ENCODE data around the gene NFIB.
A peak's percentile ranks its signal among the peaks of the same experiment; 100 is the strongest.

The NFIB gene

DNA sequence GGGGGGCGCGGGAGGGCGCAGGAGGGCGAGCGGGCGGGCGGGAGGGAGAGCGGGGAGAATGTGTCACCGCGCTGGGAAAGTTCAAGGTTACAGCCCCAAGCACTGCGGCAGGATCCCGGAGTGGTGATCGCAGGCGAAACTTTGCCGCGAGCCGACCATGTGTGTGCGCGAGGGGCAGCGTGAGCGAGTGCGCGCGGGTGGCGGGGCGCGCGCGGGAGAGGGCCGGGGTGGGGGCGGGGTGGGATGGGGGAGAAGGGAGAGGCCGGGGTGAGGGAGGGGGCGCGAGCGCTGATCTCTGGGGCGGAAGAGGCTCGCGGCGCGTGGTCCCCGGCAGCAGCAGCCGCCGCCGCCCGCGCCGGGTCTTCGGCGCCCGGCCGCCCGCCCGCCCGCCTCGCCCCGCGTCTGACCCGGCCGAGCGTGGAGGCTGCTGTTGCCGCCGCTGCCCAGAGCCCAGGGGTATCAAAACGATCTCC lies at the start of gene NFIB:
Gene NFIB (minus strand): TSS at position 191 of the 473 bp plus-strand sequence. CDS start 630 bp downstream, outside the sequence.
- peak; percentile 39 to 58 (median 46) for DNase-seq

DNA sequence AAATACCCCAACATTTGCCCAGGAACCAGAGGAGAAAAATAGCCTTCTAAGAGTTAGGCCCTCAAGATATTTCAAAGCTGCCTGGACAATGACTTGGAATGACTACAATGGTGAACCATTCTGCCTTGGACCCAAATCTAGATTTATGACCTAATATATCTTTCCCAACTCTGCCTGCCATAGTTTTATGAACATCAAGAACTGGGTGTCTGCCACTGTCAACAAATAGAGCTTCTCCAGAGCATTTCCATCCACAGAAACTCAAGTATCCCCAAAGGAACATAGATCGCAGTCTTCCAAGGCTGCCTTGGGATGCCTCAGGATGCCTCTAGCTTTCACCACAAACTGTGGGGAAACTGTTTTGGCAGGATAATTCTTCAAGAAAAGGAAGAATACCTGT lies 48.2 kb upstream of the NFIB start:
- no peak for DNase-seq

DNA sequence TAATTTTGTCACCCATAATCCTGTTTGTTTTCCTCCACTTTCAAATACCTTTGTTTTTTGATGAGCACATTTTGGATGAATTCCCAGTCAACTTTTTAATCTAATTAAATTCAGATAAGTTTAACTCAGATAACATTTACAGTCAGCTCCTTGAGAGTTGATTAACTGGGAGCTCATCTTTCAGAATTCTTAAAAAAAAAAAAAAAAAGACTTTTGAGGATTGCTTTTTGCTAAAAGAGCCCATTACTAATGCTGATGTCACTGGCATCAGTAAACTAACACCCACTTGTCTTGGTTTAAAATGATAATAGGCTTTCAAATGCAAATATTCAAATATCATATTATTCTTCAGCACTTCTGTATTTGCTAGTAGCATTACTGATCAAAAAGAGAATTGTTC lies 47.1 kb upstream of the NFIB start:
- no peak for DNase-seq

DNA sequence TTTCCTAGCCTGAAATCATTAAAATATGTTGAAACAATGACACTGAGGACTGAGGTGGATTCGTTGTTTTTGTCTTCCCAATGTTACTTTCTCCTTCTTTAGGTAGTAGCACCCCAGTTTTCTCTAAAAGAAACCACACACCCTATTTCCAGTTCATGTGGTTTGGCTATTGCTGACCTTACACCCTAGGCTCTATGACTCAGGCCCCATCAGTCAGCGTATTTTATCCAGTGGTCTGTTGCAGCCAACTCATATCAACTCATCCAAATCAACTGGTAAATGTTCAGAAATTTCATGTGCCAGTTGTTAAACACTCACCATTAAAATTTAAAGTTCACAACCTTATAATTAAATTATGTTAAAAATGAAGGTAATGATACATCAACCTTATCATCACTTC lies 44.6 kb upstream of the NFIB start:
- no peak for DNase-seq

DNA sequence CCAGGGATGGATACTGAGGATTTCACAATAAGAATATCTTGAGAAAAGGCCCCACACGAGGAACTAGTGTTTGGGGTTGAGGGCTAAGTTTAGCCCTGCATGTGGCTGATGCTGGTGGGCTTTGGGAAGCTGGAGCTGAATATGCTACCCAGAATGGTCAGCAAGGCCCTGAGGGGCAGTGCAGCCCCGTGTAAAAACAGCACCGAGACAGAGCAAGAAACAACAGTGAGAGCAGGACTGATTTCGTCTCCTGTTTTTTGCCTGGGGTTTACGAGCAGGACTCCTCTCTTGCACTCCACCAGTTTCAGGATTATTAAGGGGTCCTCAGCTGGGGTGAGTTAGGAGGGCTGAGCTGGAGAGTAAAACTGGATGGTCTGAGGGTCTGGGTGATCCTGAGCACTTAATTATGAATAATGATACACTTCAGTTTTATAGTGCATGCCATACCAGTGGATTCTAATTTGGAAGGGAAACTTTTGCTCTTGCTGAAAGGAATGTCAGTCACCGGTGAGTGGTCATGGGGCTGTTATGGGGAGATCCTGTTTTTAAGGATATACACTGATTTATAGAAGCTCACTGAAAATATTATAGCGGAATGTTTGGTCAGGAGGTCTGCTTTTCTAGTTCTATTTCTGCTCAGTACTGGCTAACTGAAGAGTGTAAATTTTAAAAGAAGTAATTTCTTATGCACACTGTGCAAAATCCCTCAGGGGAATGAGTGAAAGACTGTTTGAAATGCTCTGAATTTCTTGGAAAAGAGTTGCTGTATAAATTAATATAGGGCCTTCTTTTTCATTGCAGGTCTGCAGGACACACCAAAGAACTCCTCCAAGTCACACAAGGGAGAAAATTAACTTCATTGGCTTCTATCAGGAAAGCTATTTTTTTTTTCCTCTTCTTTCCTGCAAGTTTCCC lies 42.7 kb upstream of the NFIB start:
- DNase-seq, result no peak

DNA sequence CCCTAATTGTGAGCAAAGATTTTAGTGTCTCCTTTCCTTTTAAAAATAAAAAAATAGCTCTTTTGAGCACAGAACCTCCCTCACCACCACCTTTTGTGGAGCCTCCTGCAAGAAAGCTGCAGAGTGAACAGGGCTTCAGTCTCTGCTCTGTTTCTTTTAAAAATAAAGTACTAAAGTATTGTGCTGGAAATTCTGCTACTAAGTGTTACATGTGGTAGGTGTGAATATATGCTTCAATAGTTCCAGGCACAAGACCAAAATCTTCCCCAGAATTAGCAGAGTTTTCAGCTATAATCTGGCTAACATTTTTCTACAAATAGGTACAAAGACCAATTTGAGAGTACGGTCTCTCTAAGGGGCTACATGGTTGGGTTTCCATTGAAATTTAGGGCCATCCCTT lies 40.3 kb upstream of the NFIB start:
- no peak for DNase-seq

DNA sequence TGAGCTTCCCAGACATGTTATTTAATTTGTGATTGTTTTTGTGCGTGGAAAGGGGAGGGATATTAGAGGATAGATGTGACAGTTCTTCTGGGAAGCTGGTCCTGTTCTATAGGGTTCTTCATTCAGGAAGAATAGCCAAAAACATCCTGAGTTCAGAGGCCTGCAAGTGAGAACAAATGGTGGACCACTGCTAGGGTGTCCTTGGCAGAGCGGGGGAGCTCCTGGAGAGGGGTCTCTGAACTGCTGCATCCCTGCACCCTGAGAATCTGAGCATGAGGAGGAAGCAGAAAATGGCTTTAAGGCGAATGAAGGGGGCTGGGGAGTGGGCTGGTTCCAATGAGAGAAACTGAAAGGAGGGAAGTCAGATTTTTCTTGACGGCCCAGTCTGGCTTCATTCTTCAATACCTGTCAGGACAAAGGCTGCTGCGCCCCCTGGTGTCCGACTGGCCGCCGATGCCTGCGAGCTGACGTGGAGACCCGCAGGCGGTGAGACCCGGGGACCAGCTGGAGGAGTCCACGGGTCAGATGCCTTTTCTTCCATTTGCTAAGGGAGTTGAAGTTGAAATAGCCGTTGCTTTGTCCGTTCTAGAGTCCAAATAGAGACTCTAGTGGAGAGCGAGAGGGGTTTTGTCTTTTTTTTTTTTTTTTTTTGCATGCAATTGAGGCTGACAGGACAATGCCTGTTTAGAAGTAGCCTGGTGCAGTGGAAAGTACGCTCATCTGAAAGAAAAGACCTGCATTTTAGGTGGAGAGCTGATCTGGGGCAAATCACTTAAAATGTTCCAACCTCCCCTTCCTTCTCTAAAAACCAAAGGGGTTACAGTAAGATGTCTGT lies 39.5 kb upstream of the NFIB start:
- DNase-seq, result peak; percentile 69 to 90 (median 83)

DNA sequence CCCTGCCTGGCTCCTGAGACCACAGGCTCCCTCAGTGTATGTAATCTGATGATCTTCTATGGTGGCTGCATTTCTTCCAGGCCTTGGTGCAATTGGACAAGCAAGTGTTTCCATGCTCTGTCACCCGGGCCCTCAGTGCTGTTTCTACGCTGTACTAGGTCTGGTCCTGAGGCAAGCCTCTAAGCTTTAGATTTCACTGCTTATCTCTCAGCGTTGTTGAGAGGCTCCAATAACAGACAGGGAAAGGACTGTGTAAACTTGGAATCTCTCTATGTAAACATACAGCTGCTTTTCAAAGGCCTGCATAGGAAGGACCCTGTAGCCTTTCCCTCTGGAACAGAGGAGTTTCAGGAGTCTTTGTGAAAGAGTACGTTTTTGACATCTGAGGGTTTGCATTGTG lies 38.6 kb upstream of the NFIB start:
- DNase-seq, result no peak

DNA sequence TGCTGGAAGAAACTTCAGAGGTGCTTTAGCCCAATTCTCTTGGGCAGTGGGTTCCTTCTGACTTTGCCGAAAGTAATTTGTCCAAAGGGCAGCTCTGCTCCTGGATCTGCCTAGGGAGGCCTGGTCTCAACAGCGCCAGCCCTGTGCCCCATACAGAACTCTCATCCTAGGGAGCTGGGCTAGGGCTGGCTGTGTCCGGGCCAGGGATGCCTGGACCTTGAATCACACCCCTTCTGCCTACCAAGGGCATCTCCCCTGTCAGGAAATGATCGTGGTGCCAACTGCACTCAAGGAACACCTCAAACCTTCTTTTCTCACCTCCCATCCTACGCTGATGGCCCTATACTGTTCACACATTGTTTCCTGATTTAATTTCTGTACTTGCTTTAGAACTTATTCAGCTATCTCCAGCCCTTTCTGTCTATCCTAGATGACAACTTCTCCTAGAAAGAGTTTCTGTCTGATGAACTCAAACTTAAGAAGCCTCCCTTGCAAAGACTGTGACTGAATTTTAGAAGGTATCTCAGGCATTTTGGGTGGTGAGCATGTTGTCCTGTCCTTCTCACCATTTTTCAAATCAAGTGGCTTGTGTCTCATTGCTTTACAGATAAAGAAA lies 37.4 kb upstream of the NFIB start:
- DNase-seq, result no peak

DNA sequence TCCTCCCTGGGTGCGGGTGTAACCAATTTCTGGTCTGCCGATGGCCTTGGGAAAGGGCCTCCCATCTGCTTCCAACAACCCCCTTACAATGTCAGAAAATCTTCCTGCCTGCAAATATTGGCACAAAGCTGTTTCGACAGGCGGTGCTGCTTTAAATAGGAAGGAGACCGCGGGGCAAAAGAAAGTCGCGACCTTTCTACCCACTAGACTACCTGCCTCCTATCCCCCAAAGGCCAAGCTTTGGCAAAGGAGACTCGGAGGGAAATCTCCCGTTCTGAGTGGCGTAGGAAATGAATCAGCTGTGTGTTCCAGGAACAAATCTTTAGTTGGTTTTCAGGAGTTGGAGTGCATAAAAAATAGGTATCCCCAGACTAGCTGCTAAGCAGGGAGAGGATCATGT lies 36.8 kb upstream of the NFIB start:
- no peak for DNase-seq

DNA sequence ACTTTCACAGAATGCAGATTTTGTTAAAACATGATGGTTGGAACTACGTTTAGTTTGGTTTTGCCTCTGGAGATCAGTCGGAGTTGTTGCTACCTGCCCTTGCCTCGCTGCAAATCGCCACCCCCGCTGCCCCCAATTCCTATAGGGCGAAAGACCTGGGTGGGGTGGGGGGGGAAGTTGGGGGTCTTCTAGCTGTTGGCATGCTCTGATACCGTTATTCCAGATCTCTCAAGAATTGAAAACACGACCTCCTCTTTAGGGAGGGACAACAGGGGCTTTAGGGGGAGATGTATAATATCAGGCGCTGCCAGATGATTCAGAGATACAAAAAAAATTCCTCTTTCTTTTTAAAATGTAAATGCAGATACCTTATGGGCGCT lies 36.4 kb upstream of the NFIB start:
- no peak for DNase-seq

DNA sequence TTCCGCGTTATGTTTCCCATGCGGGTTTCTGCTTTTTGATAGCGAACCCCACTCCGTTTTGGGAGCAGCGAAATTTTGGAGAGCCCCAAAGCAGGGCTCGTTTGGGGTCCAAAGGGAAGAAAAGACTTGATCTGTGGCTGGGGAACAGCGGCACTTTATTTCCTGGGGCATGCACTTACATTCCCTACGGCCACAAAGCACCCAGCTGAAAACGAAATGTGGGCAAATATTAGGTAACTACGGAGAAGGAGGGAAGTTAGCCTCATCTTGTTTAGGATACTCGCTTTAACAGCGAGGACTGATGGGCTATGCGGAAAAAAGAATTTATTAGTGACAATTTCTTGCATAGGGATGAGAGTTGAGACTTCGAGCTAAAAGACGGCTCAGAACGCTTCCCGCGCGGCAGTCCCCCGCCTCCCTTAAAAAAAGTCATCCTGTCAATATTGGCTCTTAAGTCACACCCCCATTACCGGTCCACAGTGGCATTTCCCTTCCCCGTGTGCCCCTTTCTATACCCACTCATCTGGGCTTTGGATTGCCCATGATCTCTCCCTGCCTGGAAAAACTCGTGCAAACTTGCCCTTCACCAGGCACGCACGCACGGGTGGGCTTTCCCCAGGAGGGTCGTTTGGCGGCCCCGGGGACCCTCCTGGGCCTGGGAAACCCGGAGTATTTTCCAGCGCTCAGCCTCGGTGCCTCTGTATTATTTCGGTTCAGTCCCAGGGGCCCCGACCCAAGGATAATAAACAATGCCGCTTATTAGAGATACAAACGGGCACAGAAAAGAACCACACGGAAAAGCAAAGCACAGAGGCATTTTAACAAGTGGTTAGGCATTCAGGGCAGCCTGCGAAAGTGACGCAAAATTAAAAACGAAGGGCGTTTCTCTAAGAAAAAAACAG lies 35.8 kb upstream of the NFIB start:
- DNase-seq, result no peak

DNA sequence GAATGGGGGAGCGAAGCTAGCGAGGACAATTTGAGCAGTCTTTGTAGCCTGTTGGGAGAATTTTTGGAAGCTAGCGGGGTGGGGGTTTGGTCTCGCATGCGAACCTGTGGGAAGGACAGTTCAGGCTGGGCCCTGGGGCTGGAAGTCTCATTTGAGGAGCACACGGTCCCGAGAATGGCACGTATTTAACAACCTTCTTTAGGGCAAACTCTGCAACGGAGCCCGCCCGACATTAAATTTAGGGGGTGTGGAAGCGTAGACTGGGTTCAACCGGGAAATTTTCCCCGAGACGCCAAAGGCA lies 35.2 kb upstream of the NFIB start:
- no peak for DNase-seq

DNA sequence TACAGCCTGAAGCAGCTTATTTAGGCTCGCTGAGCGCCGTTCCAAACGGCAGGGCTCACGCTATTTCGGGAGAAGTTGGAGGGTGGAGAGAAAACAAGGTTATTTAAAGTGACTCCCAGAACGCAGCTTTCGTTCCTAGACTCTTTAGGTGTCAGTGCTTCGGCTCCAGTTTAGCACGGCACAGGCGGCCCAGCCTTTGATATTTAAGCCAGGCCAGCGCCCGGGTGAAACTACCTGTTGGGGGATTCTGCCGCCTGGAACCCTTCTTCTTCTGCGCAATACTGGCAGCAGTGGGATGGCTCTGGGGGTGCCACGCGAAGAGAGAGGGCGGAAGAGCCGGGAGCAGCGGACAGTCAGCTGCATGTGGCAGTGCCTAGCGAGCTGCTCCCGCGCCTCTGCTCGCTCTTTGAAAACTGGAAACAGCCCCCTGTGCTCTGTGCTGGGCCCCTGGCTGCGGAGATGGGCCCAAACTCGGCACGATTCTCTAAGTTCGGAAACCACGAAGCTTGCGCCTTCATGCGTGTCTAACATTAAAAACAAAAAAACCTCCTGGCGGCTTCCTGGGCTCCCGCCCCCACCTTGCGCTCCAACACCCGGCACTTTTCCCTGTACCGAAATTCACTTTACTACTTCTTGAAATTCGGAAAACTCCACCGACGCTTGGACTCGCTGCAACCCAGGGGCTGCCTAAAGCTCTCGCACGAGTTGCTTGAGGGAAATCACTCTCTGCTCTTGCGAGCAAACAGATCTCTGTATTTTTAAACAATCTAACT lies 34.6 kb upstream of the NFIB start:
- DNase-seq, result no peak

DNA sequence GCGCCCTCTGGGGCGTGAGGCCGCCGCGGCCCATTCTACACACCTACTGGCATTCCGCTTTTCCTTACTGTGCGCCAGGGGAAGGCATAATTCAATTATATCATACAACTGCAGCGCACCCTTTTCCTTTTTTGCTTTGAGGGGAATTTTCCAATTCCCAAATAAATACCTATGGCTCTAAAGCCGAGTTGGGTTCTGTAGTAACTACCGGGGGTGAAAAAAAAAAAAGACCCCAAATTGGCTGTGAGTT lies 34.1 kb upstream of the NFIB start:
- DNase-seq, result no peak

DNA sequence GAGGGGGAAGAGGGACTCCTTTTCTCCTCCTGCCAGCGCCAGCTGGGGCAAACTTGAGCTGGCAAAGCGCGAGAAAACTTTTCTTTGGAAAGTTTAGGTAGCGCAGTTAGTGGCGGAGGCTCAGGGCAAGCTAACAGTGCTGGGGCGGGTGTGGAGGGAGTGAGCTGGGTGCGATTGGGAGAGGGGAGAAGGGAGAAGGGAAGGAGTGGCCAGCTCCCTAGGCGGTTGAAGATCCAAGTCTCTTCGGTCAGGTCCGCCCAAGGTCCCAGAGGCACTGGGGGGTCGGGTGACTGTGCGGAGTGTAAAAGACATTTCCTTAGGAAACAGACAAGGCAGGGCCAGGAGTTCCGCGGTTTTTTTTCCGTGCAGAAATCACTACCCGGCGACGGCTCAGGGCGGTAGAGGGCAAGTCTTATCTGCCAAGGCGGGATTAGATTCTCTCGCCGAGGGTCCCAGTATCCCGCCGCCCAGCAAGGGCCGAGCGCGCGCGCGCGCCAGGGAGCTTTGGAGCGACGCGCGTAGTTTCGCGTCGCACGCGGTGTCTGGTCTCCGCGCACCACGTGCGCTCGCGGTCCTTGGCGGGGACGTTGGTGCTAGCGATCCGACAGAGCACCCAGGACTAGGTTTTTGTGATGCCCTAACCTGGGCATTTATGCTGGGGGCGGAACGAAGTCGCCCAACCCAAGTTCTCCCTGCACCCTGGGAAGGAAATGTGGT lies 33.6 kb upstream of the NFIB start:
- DNase-seq, result no peak

DNA sequence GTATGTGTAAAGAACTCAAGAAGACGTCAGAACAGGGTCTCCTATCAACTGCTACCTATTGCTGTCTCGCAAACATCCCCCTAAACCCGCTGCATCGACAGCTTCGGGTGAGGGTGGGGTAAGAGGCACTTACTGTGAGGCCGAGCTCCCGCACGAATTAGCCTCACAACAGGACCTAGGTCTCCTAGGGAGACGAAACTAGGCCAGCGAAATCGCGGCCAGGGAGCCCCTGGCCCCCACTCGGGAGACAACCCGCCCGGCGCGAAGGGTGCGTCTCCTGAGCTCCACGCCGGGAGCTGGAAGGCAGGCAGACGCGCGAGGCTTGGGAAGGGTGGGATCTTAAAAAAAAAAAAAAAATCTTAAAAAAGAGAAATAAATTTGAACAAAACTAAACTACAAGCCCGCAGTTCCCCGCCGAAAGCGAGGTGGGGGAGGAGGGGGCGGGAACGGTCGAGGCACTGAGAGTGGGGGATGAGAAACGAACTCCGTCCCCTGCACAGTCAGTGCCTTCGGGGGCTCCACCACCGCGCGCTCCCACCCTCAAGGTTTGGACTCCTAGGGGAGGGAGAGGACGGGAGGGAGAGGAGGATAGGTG lies 33.0 kb upstream of the NFIB start:
- no peak for DNase-seq

DNA sequence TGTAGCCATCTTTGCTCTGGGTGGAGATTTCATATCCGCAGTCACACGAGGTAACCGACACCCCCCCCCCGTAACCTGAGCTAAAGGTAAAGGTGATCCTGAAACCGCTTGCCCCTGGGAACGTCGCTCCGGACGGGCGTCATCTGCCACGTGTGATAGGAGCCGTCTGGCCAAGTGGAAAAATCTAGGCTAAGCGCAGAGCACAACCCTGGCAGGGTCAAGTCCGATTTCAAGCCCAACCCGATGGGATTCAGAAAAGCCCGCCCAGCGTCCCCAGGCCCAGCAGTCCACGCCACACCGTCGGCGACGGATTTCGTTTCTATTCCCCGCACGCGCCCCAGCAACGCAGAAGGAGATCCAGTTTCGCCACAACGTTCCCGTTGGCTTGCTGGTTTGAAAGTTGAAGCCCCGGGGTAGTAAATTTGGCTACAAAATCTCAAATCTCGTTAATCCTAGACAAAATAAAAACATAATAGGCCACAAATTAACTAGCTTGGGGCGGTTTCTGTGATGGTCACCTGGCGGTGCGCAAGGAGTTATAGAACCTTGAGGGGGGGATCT lies 32.4 kb upstream of the NFIB start:
- no peak for DNase-seq

DNA sequence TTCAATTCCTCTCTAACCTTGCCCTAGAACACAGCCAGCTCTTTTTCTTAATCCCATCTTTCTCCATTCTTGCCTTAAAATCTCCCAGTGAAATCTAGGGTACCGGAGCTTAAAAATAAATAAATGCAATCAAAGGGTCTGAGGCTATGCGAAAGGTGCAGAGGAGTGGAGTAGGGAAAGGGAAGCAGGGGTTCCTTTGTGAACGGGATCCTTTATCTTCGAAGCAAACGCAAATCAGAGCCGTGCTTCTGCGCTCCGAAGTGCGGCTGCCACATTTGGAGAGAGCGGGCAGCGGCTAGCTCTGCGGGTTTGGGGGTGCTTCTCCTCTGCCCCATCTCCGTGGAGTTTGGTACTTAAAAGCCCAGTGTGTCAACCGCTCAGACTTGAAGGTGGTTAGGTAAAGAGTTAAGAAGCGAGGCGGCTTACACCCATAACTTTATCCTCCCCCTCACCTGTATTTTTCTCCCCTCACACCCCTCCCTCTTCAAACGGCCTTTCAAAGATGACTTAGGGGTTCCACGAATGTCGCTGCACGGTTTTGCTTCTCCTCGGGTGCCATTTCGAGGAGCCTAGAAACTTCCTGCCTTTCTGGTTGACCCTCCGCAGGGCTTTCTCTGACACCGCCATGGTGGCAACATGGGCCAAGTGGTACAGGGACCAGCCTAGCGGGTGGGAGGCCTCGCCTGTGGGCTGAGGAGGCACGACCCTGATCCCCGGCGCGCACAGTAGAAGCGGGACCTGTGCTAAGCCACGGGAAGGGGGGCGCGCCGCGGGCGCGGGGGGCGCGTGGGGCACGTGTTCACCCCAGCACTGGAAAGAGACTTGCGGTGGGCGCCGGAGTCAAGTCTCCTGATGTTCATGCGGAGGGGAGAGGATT lies 31.7 kb upstream of the NFIB start:
- DNase-seq, result no peak

DNA sequence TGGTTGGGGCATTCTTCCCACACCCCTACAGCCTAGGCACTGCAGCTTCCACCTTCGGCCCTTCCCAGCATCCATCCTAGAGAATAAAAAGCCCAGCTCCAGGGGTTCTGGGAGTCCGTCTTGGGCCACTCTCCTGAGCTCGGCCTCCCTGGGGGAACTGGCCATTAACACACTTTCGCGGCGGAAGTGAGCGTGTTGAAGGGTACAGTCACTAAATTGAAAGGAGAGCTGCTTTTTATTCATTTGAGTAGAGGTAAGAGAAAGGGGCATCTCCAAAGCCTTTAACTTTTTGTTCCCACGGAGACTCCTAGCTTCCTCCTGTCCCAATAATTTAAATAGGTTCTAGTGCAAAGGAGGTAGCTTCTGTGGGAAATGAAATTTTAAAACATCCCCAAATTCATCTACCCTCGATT lies 31.0 kb upstream of the NFIB start:
- DNase-seq, result no peak

All from suppressor macrophage treated with lipopolysaccharide for 1 hour (primary cell).